H9 (cell line): ENCODE data around the gene HSPA1L. TPM values are rescaled to one million over a fixed set of nuclear protein-coding genes. Genes with fewer than 3 reads are reported as not detected.
"Not testable (repeated sequence)": the region's sequence is repeated elsewhere in the genome, so short reads cannot be mapped to it uniquely, and the experiment has no call there.

Experiments used
- DNase-seq: peaks from one replicate; pipeline ENCODE4 v3.0.0-alpha.2; 2017
- H2AFZ ChIP-seq: one replicate; pipeline ENCODE4 v1.6.1; 2013; ENCODE audit warnings: mild to moderate bottlenecking, low read length, control low read depth, moderate library complexity
- H2AK5ac ChIP-seq: 2 replicates; pipeline ENCODE4 v1.6.1; 2013; ENCODE audit warnings: low read length, control low read depth, mixed read lengths; ENCODE audit not compliant: insufficient read length
- H2BK120ac ChIP-seq: one replicate; pipeline ENCODE4 v1.6.1; 2013; ENCODE audit warnings: low read depth, mild to moderate bottlenecking, low read length, control low read depth, inconsistent platforms; ENCODE audit not compliant: poor library complexity, severe bottlenecking
- H2BK12ac ChIP-seq: 2 replicates; pipeline ENCODE4 v1.6.1; 2013; ENCODE audit warnings: low read length, control low read depth, mixed read lengths, low read depth; ENCODE audit not compliant: insufficient read length
- H2BK15ac ChIP-seq: 2 replicates; pipeline ENCODE4 v1.6.1; 2013; ENCODE audit warnings: low read depth, low read length, control low read depth
- H2BK20ac ChIP-seq: one replicate; pipeline ENCODE4 v1.6.1; 2013; ENCODE audit warnings: low read depth, mild to moderate bottlenecking, low read length, control low read depth, inconsistent platforms; ENCODE audit not compliant: poor library complexity, severe bottlenecking
- H2BK5ac ChIP-seq: 2 replicates; pipeline ENCODE4 v1.6.1; 2013; ENCODE audit warnings: low read length, control low read depth, mixed read lengths; ENCODE audit not compliant: insufficient read length
- H3K14ac ChIP-seq: 2 replicates; pipeline ENCODE4 v1.6.1; 2013; ENCODE audit warnings: low read length, control low read depth; ENCODE audit not compliant: insufficient read depth
- H3K18ac ChIP-seq: 2 replicates; pipeline ENCODE4 v1.6.1; 2013; ENCODE audit warnings: low read depth, mild to moderate bottlenecking, mixed read lengths, low read length, control low read depth; ENCODE audit not compliant: insufficient read length
- H3K23ac ChIP-seq: 2 replicates; pipeline ENCODE4 v1.6.1; 2013; ENCODE audit warnings: low read length, control low read depth, mixed read lengths, low read depth; ENCODE audit not compliant: insufficient read length
- H3K23me2 ChIP-seq: 2 replicates; pipeline ENCODE4 v1.6.1; 2013; ENCODE audit warnings: low read depth, mild to moderate bottlenecking, mixed read lengths, low read length, control low read depth; ENCODE audit not compliant: insufficient read length, poor library complexity, severe bottlenecking
- H3K27ac ChIP-seq: 2 replicates; pipeline ENCODE4 v1.5.1; 2013; ENCODE audit warnings: low read length, control low read depth, mixed read lengths, low read depth; ENCODE audit not compliant: insufficient read length
- H3K27me3 ChIP-seq: 2 replicates; pipeline ENCODE4 v1.6.1; 2013; ENCODE audit warnings: low read length, control low read depth, inconsistent platforms; ENCODE audit not compliant: insufficient read depth
- H3K4ac ChIP-seq: 2 replicates; pipeline ENCODE4 v1.6.1; 2013; ENCODE audit warnings: low read depth, mild to moderate bottlenecking, control low read depth, inconsistent platforms, low read length, moderate library complexity
- H3K4me1 ChIP-seq: 2 replicates; pipeline ENCODE4 v1.6.1; 2013; ENCODE audit warnings: low read length, control low read depth, inconsistent platforms; ENCODE audit not compliant: insufficient read depth
- H3K4me2 ChIP-seq: 2 replicates; pipeline ENCODE4 v1.6.1; 2013; ENCODE audit warnings: low read length, control low read depth, mixed read lengths; ENCODE audit not compliant: insufficient read length, insufficient read depth
- H3K56ac ChIP-seq: 2 replicates; pipeline ENCODE4 v1.6.1; 2013; ENCODE audit warnings: low read depth, mild to moderate bottlenecking, mixed read lengths, low read length, control low read depth; ENCODE audit not compliant: insufficient read length
- H3K79me1 ChIP-seq: 2 replicates; pipeline ENCODE4 v1.6.1; 2013; ENCODE audit warnings: low read depth, mild to moderate bottlenecking, moderate library complexity, low read length, control low read depth, inconsistent platforms; ENCODE audit not compliant: insufficient read depth, poor library complexity, severe bottlenecking
- H3K79me2 ChIP-seq: 2 replicates; pipeline ENCODE4 v1.6.1; 2013; ENCODE audit warnings: low read length, control low read depth, inconsistent platforms; ENCODE audit not compliant: insufficient read depth
- H3K9ac ChIP-seq: 2 replicates; pipeline ENCODE4 v1.6.1; 2013; ENCODE audit warnings: low read length, control low read depth, mixed read lengths; ENCODE audit not compliant: insufficient read length; ENCODE audit errors: extremely low read depth
- H3K9me3 ChIP-seq: one replicate; pipeline ENCODE4 v1.6.1; 2013; ENCODE audit warnings: low read depth, low read length, inconsistent platforms; ENCODE audit not compliant: control insufficient read depth
- H3T11ph ChIP-seq: one replicate; pipeline ENCODE4 v1.6.1; 2013; ENCODE audit warnings: mild to moderate bottlenecking, low read length, control low read depth, inconsistent platforms
- H4K20me1 ChIP-seq: one replicate; pipeline ENCODE4 v1.6.1; 2013; ENCODE audit not compliant: control insufficient read depth, insufficient read length, insufficient read depth
- H4K5ac ChIP-seq: 2 replicates; pipeline ENCODE4 v1.6.1; 2013; ENCODE audit warnings: low read depth, mild to moderate bottlenecking, mixed read lengths, low read length, control low read depth; ENCODE audit not compliant: insufficient read length
- H4K8ac ChIP-seq: replicated peaks from 2 replicates; pipeline ENCODE4 v1.6.1; 2013; ENCODE audit warnings: low read length, control low read depth, mixed read lengths, low read depth; ENCODE audit not compliant: insufficient read length
- H4K91ac ChIP-seq: 2 replicates; pipeline ENCODE4 v1.6.1; 2013; ENCODE audit warnings: low read depth, mild to moderate bottlenecking, moderate library complexity, mixed read lengths, low read length, control low read depth; ENCODE audit not compliant: insufficient read length
- H3K27ac Mint-ChIP-seq, 3 experiments: 2 replicates in 2 of 3; 3 replicates in 1 of 3; pipeline ENCODE4 v1.8.0; 2020 to 2021; ENCODE audit warnings: mixed read lengths in 3 of 3, mild to moderate bottlenecking in 1 of 3, moderate library complexity in 1 of 3
- H3K27me3 Mint-ChIP-seq: 2 replicates; pipeline ENCODE4 v1.8.0; 2021; ENCODE audit warnings: low read depth, mild to moderate bottlenecking, moderate library complexity, mixed read lengths
- H3K36me3 Mint-ChIP-seq, 3 experiments: 2 replicates in 2 of 3; 3 replicates in 1 of 3; pipeline ENCODE4 v1.8.0; 2020 to 2021; ENCODE audit warnings: low read depth in 3 of 3, mixed read lengths in 3 of 3; ENCODE audit not compliant: insufficient read depth in 1 of 3
- H3K4me1 Mint-ChIP-seq, 2 experiments: 2 replicates each; pipeline ENCODE4 v1.8.0; 2020; ENCODE audit warnings: mixed read lengths in 2 of 2
- H3K4me3 Mint-ChIP-seq, 2 experiments: 2 replicates in 1 of 2; 3 replicates in 1 of 2; pipeline ENCODE4 v1.8.0; 2020 to 2021; ENCODE audit warnings: mild to moderate bottlenecking in 2 of 2, mixed read lengths in 2 of 2, moderate library complexity in 1 of 2
- H3K9me3 Mint-ChIP-seq, 2 experiments: 2 replicates in 1 of 2; 3 replicates in 1 of 2; pipeline ENCODE4 v1.8.0; 2020; ENCODE audit warnings: mild to moderate bottlenecking in 2 of 2, mixed read lengths in 2 of 2, moderate library complexity in 1 of 2
- CTCF ChIP-seq: fragments of 200-600 bp; sonication (generic); conservative IDR thresholded peaks from 3 replicates; pipeline ENCODE4 v1.8.0; 2021; ENCODE audit warnings: antibody characterized with exemption, mild to moderate bottlenecking
- WGBS: extraction: QIAGEN DNeasy Blood & Tissue Kit; methylation state at CpG from one replicate; pipeline ENCODE4 v1.1.7; 2013; ENCODE audit warnings: missing lambda C conversion rate, low lambda C conversion rate, mixed read lengths; ENCODE audit not compliant: insufficient read length; ENCODE audit errors: extremely low coverage; 5-methylcytosine and 5-hydroxymethylcytosine counted together
- total RNA-seq: library from RNA; stranded (reverse); gene quantifications from 2 replicates; pipeline ENCODE4 v1.2.1, GENCODE V29; 2021

HSPA1L gene
- total RNA-seq, 1 experiment from 2014 or later = 2.5 TPM

GRCh38 chr6:31811645-31812044 lies 3.4 kb downstream of the HSPA1L start:
- Histone ChIP-seq H3K27me3 (no peaks in the 10 kb centered on the region), H2BK120ac (no peak overlapping the region), H4K5ac (no peak overlapping the region), H3K9me3 (no peaks in the 10 kb centered on the region), H2BK12ac (no peak overlapping the region), H3K79me1 (no peaks in the 10 kb centered on the region), H3K14ac (no peak overlapping the region), H3K79me2 (no peaks in the 10 kb centered on the region), H3K4ac (no peak overlapping the region), H2BK15ac (no peak overlapping the region), H3K18ac (no peak overlapping the region), H2BK20ac (no peak overlapping the region), H2BK5ac (no peak overlapping the region), H4K91ac (peak overlapping the region; percentile 28), H3K56ac (no peak overlapping the region), H3K27ac (no peak overlapping the region), H3K4me2 (no peak overlapping the region), H3K23me2 (peaks cover 5% of the 10 kb centered on the region), H2AK5ac (no peak overlapping the region), H3K9ac (no peak overlapping the region), H2AFZ (no peak overlapping the region), H4K8ac (no peak overlapping the region), H3K4me1 (no peaks in the 10 kb centered on the region), H3K23ac (no peak overlapping the region), H4K20me1 (no peaks in the 10 kb centered on the region), H3T11ph (no peak overlapping the region)
- H3K27ac Mint-ChIP-seq = no peak overlapping the region
- WGBS = no CpG with 5 or more reads among the region's 12 CpGs
- H3K9me3 Mint-ChIP-seq = peaks cover 3 to 4% of the 10 kb centered on the region in 2 experiments; a peak in 3 of 5 replicates
- H3K4me3 Mint-ChIP-seq = no peak overlapping the region
- no peak for DNase-seq
- H3K36me3 Mint-ChIP-seq = peaks cover 0 to 3% (median 2%) of the 10 kb centered on the region in 3 experiments; a peak in 2 of 7 replicates
- peaks cover 7 to 9% of the 10 kb centered on the region in 2 experiments for H3K4me1 Mint-ChIP-seq
- no peak for TF ChIP-seq CTCF
- 0 out of 2 replicates have a peak, but pooled peaks cover 2% of the 10 kb centered on the region for H3K27me3 Mint-ChIP-seq

GRCh38 chr6:31808599-31808998 lies 6.5 kb downstream of the HSPA1L start:
- not testable (repeated sequence) for H3K27me3 Mint-ChIP-seq, H2BK15ac ChIP-seq, H3K27me3 ChIP-seq, H3K27ac Mint-ChIP-seq, H4K5ac ChIP-seq, H2AK5ac ChIP-seq, H3K9me3 Mint-ChIP-seq, H3K79me2 ChIP-seq, H3K4me1 ChIP-seq, H4K91ac ChIP-seq, H3K4me3 Mint-ChIP-seq, H3K23me2 ChIP-seq, H3K23ac ChIP-seq, H3K4ac ChIP-seq, DNase-seq, H2BK12ac ChIP-seq, H3K56ac ChIP-seq, H2BK20ac ChIP-seq, H4K20me1 ChIP-seq, H3K4me2 ChIP-seq, H3K14ac ChIP-seq, H3K9ac ChIP-seq, H2BK120ac ChIP-seq, H2AFZ ChIP-seq, H3K18ac ChIP-seq, H3K9me3 ChIP-seq, H3K27ac ChIP-seq, H4K8ac ChIP-seq, H3K79me1 ChIP-seq, H2BK5ac ChIP-seq, H3T11ph ChIP-seq
- Mint-ChIP-seq H3K36me3 (peaks cover 0 to 13% (median 6%) of the 10 kb centered on the region in 3 experiments; a peak in 4 of 7 replicates), H3K4me1 (peaks cover 5 to 13% of the 10 kb centered on the region in 2 experiments)
- WGBS = no CpG with 5 or more reads among the region's 10 CpGs
